Jurkat, Clone E6-1 (cell line): ENCODE measurements around the gene MS4A4E. TPM values are rescaled to one million over a fixed set of nuclear protein-coding genes. Genes with fewer than 3 reads are reported as not detected.
A peak's percentile ranks its signal among the peaks of the same experiment; 100 is the strongest.
"Not testable (repeated sequence)": the region's sequence is repeated elsewhere in the genome, so short reads cannot be mapped to it uniquely, and the experiment has no call there.

Experiments used
- DNase-seq: peaks from one replicate; pipeline ENCODE4 v3.0.0-alpha.2; 2011; ENCODE audit warnings: low read depth, low spot score
- H3K4me3 ChIP-seq: 2 replicates; pipeline ENCODE4 v1.5.1; 2011; ENCODE audit warnings: mild to moderate bottlenecking, low read length, control low read depth, moderate library complexity
- polyA plus RNA-seq: library from polyadenylated mRNA; unstranded; fragments of >200 nt; gene quantifications from one replicate; pipeline ENCODE4 v1.2.1, GENCODE V29; 2012; ENCODE audit warnings: missing spikeins; ENCODE audit not compliant: insufficient read length, insufficient read depth

MS4A4E gene
- not detected for polyA plus RNA-seq

DNA sequence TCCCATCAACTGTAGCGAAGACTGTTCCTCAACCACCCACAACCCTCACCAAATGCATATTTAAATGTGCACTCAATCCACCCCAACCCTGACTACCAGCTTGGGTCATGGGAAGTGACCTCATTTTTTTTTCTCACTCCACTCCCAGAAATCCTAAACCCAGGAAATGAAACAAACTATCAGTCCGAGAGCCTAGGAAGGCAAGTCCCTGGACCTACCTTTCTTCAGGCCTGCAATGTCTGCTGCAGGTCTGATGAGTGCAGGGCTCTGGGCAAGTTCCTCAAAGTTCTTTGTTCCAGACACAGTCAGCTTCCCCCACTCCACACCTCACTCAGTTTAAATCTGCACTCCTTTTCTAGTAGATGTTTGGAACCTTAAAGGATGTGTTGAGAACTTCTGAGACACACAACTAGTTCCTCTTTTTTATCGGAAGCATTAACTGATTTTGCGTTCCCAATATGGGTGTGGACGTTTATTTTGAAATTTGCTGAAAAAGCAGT, at the start of gene MS4A4E:
TSS of gene MS4A4E (minus strand) at position 398 of the 500 bp plus-strand sequence. CDS start 13,082 bp downstream, outside the sequence.
- no peak within 1 kb of the TSS for H3K4me3 ChIP-seq

DNA sequence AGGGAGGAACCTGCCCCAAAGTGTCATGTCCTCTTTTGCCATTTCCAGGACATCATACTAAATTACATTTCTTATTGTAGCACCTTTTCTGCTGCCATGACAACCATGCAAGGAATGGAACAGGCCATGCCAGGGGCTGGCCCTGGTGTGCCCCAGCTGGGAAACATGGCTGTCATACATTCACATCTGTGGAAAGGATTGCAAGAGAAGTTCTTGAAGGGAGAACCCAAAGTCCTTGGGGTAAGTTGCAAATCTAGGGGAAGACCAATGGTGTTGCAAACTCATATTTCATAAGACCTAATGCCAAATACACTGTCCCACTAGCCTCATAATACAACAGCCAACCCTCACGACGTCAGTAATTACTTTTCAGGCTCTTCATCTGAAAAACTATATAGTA, 49.2 kb upstream of the MS4A4E start:
- DNase-seq = no peak
- no peak overlapping the region for H3K4me3 ChIP-seq

More for the DNA sequence above, at the start of gene MS4A4E:
- DNase-seq = no peak

DNA sequence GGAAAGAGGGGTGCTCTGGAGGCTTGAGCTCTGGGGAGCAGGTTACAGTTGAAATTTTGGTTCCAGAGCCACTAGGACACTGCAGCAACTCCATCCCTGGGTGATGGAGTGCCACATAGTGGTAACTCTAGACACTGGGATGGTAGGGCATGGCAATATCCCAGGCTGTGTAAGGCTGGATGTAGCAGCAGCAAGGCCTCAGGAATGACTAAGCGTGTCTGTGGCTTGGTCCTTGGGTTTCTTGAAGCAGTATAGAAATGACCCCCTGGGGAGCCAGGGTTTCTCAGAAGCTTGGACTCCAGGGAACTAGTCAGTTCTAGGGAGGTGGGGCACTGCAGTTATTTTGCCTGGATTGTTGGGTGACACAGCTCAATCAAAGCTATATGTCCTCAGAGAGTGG, 45.6 kb upstream of the MS4A4E start:
- DNase-seq = no peak
- H3K4me3 ChIP-seq = no peak overlapping the region

DNA sequence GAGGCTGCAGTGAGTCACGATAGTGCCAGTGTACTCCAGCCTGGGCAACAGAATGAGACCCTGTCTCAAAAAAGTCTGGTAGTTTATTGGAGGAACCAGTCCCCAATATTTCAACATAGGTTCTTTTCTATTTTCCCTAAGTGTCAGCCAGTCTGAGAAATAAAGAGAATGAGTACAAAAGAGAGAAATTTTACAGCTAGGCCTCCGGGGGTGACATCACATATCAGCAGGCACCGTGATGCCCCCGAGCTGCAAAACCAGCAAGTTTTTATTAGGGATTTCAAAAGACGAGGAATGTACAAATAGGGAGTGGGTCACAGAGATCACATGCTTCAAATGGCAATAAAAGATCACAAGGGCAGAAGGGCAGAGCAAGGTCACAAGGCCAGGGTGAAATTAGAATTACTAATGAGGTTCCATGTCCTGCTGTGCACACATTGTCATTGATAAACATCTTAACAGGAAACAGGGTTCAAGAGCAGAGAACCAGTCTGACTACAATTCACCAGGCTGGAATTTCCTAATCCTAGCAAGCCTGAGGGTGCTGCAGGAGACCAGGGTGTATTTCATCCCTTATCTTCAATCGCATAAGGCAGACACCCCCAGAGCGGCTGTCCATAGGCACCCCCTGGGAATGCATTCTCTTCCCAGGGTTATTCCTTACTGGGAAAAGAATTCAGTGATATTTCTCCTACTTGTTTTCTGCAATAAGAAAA, 42.6 kb upstream of the MS4A4E start:
- not testable (repeated sequence) for H3K4me3 ChIP-seq, DNase-seq

DNA sequence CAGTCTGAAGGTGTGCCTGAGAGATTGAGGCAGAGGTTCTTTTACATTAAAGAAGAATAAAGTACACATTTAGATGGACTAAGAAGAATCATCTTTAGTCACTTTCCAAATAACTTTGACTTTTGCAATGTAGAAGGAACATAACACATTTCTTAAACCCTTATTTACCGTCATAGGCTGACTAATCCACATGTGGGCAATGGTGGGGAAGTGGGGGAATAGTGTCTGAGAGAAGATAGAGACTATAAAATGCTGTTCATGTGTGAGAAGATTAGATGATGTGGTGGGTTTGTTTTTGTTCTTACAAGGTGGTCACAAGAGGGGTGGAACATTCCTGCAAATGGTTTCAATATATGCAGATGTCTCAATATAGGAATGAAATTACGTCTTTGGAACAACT, 39.3 kb upstream of the MS4A4E start:
- no peak overlapping the region for H3K4me3 ChIP-seq
- DNase-seq = no peak

DNA sequence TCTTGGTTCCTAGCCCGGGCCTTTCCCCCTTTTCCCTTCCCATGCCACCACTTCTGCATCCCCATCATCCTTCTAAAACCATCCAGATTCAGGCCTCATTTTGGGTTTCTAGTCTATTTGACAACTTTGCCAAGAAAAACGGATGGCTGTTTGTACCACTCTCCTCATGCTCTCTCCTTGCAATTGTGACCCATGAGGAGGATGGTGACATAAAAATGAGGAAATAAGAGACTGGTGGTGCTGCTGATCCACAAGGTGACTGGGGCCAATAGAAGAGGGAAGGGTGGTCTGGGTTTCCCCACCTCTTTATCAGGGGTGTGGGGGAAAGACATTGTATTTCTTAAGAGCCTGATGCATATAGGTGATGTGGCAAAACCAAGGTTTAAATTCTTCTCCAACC, 38.5 kb upstream of the MS4A4E start:
- no peak overlapping the region for H3K4me3 ChIP-seq

DNA sequence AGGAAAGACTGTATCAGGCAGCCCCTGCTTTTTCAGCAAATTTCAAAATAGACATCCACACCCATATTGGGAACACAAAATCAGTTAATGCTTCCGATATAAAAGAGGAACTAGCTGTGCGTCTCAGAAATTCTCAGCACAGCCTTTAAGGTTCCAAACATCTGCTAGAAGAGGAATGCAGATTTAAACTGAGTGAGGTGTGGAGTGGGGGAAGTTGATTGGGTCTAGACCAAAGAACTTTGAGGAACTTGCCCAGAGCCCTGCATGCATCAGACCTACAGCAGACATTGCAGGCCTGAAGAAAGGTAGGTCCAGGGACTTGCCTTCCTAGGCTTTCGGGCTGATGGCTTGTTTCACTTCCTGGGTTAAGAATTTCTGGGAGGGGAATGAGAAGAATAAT, 37.5 kb upstream of the MS4A4E start, which contains the start of gene MS4A4A:
TSS of gene MS4A4A (plus strand) at position 255 of the 400 bp plus-strand sequence. CDS start at position 265, 10 bp downstream.
- DNase-seq = no peak
- no peak within 1 kb of the TSS for H3K4me3 ChIP-seq

More for the DNA sequence above, 38.5 kb upstream of the MS4A4E start:
- DNase-seq = no peak

DNA sequence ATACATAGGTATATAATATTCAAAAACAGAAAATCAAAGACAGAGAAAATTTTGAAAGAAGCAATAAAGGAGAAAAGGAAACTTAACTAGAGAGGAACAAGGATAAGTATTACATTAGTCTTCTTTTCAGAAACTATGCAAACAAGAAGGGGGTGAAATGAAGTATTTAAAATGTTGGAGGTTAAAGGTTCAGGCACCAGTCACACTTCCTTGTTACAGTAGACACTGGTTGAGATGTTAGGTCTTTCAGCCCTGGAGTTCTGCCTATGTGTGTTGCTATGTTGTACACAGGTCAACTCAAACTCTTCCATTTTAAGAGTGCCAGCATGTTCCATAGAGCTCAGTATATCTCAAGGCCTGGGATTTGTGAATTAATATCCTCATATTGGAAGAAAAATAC, 31.5 kb upstream of the MS4A4E start:
- H3K4me3 ChIP-seq = no peak overlapping the region
- no peak for DNase-seq

DNA sequence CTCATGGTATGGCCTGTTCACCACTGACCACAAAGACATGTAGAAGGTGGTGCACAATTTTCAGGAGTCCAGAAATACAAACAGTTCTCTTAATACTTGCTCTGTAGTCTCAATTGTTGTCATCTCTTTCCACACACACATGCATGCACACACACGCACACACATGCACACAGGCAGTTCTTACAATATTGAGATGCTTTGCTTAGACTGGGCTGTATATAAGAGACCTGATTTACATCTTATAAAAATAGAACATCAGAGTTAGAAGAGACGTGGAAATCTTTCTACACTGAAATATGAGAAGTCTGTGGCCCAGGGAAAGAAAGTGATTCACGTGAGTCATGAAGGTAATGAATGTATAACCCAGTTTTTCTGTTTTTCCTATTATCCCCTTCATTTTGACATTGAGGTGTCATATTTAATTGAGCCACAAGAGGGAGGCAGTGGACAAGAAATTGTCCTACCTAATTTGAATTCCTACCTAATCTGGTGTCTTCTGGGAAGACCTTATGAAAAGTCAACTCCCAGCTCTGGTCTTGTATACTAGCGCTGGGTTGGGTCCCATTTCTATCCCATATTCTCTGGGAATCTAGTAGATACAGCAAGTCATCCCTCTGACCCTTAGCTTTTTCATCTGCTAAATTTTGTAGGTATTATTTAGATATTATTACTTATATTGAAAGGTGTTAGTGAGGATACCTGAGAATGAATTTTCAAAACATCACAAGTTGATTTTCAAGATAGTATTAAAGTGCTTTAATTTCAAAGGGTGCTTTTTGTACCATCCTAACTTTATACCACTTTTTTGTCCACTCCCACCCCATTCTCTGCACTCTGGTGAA, 22.7 kb upstream of the MS4A4E start:
- no peak overlapping the region for H3K4me3 ChIP-seq
- peak; percentile 22 for DNase-seq

DNA sequence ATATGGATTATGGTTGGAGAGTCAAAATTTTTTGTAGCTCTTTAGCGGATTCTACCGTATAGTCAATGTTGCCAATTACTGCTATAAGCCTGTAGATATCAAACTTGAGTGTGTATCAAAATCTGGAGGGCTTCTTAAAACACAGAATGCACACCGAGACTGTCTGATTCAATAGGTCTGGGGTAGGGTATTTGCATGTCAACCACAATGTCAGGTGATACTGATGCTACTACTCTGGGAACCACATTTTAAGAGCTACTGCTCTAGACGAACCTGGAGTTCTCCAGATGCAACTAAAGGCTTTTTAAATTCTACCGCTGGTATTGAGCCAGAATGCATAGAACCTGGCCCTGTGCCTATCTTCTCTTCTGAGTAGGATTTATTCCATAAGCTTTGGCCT, 21.7 kb upstream of the MS4A4E start:
- no peak for DNase-seq
- H3K4me3 ChIP-seq = no peak overlapping the region

DNA sequence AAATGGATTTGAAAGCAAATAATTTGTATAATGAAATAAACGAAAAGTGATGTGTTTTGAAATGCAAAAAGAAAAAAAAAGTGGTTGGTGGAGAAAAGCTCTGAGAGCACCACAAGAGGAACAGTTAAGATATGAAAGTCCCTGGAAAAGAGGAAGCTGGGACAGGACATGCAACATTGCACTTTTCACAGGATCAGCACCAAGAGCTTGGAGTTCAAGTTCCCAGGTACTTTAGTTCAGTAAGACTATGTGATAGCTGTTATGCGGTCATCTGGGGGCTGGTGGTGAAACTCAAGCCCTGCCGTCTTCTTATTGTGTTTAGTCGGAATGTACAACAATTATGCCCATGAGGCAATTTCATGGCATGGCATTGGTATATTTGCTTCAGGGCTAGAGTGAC, 20.5 kb upstream of the MS4A4E start:
- no peak for DNase-seq

DNA sequence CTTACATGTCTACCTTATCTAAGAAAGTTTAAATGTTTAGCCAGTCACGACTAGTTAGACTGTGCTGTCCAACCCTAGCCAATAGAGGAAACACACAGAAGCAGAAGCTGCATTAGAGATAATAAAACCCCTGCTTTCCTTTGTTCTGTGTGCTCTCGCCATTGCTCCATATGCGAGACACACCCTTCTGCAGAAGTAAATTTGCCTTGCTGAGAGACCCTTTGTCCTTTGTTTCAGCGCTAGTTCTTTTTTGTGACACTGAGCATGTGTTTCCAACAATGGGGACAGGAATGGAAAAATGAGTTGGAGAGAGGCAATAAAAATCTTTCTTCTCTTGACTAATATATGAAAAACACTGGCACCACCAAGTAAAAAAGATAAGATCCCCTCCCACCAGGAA, 18.1 kb upstream of the MS4A4E start:
- DNase-seq = no peak

More for the DNA sequence above, 20.5 kb upstream of the MS4A4E start:
- no peak overlapping the region for H3K4me3 ChIP-seq

DNA sequence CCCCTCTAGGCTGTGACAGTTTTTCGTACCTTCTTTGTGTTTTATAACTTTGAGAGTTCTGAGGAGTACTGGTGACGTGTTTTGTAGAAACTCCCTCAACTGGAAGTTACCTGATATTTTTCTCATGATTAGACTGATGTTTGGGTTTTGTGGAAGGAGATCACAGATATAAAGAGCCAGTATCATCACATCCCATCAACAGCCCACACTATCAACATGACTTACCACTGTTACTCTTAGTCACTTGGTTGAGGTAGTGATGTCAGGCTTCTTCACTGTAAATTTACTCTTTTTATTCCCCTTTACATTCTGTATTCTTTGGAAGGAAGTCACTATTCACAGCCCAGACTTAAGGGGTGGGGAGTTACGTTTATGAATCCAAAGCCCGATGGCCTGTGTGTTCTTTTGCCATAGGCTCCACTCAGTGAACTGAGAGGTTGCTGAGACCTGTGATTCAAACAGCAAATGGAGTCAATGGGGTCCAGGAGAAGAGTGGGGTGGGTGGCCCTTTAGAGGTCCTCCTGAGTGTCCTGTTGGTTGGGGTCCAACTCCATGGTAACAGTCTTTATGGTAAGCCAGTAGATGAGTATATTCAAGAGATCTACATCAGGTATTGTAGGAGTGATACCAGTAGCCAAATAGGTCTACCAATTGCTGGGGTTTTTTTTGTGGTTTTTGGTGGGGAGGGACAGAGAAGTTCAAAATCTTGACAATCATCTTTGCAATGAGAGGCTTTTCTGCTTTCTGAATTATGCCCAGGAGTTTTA, 15.2 kb upstream of the MS4A4E start:
- no peak overlapping the region for H3K4me3 ChIP-seq
- no peak for DNase-seq

More for the DNA sequence above, 18.1 kb upstream of the MS4A4E start:
- H3K4me3 ChIP-seq = no peak overlapping the region

DNA sequence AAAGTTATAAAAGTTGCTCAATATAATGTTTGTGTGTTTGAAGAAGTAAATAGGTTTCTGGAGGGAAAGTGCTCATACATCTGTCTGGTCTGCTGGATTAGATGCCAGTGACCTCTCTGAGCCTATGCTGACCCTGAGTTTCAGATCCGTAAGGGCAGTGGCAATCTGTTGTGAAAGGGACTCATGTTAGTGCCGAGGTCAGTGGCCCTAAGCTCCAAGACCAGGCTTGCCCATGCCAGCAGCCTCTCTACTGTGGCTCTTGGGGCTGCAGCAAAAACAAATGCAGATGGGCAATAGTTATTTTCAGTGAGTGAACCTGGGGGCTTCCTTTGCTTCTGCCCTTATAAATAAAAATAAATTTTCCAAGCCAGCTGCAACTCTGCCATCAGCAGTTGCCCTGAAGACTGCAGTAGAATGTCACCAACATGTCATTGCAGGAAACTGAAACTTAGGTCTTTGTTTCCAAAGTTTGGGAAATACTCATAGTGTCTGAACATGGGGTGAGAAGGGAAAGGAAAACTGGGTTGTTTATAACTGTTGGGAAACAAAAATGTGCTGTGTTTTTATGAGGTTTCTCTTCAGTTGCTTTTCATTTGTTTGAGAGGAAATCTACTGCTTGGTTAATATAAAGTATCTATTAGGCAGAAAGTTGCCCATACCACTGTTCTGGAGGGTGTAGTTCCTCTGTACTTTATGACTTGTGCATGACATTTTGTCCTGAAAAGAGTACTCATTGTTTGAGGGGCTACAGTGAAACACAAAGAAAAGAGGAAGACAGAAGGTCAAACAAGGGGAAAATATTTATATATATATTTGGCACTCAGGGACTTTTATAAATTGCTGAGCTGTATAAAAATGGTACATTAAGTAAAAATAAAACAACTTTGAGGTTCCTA, 9.5 kb upstream of the MS4A4E start:
- H3K4me3 ChIP-seq = no peak overlapping the region
- no peak for DNase-seq

DNA sequence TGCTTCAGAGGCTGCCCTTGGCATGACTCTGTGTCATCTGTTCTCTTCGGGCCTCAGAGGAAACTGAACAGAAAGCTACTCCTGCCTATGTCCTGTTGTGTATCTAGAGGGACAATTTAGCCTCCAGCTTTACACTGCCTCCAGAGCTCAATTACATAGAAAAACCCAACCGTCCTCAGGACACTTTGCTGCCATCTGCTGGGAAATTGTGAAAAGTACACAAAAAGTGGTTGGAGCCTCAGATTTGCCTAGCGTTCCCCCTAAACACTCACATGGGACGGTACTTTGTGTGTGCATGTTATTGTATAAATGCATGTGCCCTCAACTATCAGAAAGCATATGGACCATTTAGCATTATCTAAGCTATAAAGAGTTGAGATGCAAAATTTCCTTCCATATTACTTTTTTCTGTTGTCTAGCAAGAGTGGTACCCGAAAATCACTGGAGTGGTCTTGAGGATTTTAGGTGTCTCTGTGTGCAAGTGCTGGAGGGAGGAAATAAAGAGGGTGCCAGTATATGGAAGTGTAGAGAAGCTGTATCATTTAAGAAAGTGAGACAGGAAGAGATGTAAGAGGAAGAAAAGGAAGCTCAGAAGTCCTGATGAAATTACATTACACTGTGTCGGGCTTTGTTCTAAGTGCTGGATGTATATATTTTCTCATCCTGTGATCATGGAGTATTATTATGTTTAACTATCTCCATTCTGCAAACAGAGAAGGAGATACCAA, 8.7 kb upstream of the MS4A4E start:
- DNase-seq = peak; percentile 45
- no peak overlapping the region for H3K4me3 ChIP-seq

DNA sequence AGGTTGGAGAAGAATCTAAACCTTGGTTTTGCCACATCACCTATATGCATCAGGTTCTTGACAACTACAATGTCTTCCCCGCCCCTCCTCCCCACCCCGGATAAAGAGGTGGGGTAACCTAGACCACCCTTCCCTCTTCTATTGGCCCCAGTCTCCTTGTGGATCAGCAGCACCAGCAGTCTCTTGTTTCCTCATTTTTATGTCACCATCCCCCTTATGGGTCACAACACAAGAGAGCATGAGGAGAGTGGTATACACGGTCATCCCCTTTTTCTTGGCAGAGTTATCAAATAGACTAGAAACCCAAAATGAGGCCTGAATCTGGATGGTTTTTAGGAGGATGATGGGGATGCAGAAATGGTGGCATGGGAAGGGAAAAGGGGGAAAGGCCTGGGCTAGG, 1.2 kb downstream of the MS4A4E start:
- no peak overlapping the region for H3K4me3 ChIP-seq
- no peak for DNase-seq

DNA sequence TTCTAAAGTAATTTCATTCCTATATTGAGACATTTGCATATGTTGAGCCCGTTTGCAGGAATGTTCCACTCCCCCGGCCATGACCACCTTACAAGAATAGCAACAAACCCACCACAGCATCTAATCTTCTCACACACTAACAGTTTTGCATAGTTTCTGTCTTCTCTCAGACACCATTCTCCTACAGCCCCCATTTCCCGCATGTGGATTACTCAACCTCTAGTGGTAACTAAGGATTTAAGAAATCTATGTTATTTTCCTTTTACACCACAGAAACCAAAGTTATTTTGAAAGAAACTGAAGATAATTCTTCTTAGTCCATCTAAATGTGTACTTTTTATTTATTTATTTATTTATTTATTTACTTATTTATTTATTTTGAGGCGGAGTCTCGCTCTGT, 2.3 kb downstream of the MS4A4E start:
- no peak overlapping the region for H3K4me3 ChIP-seq
- no peak for DNase-seq

DNA sequence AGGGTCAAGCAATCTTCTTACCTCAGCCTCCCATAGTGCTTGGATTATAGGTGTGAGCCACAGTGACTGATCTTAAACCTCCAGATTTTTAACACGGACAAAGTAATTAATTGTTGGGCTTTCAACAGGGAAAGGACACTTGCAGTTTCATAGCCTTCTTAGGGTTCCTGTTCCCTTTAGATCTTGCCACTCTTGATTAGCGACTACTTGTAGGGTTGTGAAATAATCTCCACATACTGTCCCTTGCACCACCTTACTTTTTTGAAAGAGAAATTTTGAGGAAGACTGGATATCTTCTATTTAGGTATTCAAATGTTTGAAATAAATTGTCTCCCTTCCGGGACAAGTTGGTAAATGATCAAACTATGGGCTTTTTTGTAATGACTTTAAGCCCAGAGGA, 7.6 kb downstream of the MS4A4E start:
- no peak for DNase-seq

More for the DNA sequence above, 7.6 kb downstream of the MS4A4E start:
- H3K4me3 ChIP-seq = no peak overlapping the region
